Inflammatory macrophage treated with lipopolysaccharide for 1 hour (primary cell): Measurements from ENCODE around the gene CHRNA4.
"Not testable (repeated sequence)": the region's sequence is repeated elsewhere in the genome, so short reads cannot be mapped to it uniquely, and the experiment has no call there.

ENCODE experiments used
- DNase-seq, 2 donors: peaks; one replicate each; pipeline ENCODE4 v3.0.0-alpha.2; 2020 to 2022

The CHRNA4 gene

GRCh38 chr20:63306673-63307537 lies 54.2 kb downstream of the CHRNA4 start:
- no peak for DNase-seq

- not testable (repeated sequence) for DNase-seq
Measured at GRCh38 chr20:63305933-63306672, 55.0 kb downstream of the CHRNA4 start.

GRCh38 chr20:63305393-63305792 lies 55.8 kb downstream of the CHRNA4 start:
- DNase-seq: no peak

- DNase-seq: no peak
Measured at GRCh38 chr20:63303095-63303666, 58.0 kb downstream of the CHRNA4 start.

GRCh38 chr20:63301671-63302070 lies 59.5 kb downstream of the CHRNA4 start:
- DNase-seq: no peak

- no peak for DNase-seq
Measured at GRCh38 chr20:63298731-63299312, 62.3 kb downstream of the CHRNA4 start.

- DNase-seq: no peak
Measured at GRCh38 chr20:63297796-63298572, 63.2 kb downstream of the CHRNA4 start.

- DNase-seq: no peak
Measured at GRCh38 chr20:63297371-63297781, 63.8 kb downstream of the CHRNA4 start.

GRCh38 chr20:63296531-63297299 lies 64.4 kb downstream of the CHRNA4 start:
- no peak for DNase-seq

GRCh38 chr20:63295846-63296245 lies 65.3 kb downstream of the CHRNA4 start:
- no peak for DNase-seq

GRCh38 chr20:63295422-63295821 lies 65.7 kb downstream of the CHRNA4 start:
- DNase-seq: no peak

- no peak for DNase-seq
Measured at GRCh38 chr20:63295018-63295417, 66.1 kb downstream of the CHRNA4 start.

- no peak for DNase-seq
Measured at GRCh38 chr20:63294536-63294900, 66.6 kb downstream of the CHRNA4 start.

GRCh38 chr20:63293871-63294535 lies 67.1 kb downstream of the CHRNA4 start:
- no peak for DNase-seq

GRCh38 chr20:63293456-63293855 lies 67.7 kb downstream of the CHRNA4 start:
- DNase-seq: no peak
